H1 (cell line): ENCODE data around the gene ZBTB45.
"Not testable (repeated sequence)": the region's sequence is repeated elsewhere in the genome, so short reads cannot be mapped to it uniquely, and the experiment has no call there.

Source experiments
- CTCF ChIP-seq, 3 experiments: IDR thresholded peaks; 1 replicate in 2 of 3; 2 replicates in 1 of 3; pipeline versions ENCODE4 v1.5.1 to v1.6.1; 2011; ENCODE audit warnings: low read length in 3 of 3, mild to moderate bottlenecking in 3 of 3, inconsistent platforms in 2 of 3, low read depth in 1 of 3, moderate library complexity in 1 of 3; ENCODE audit not compliant: insufficient read depth in 1 of 3; ENCODE audit errors: control extremely low read depth in 1 of 3
- EP300 ChIP-seq, 2 experiments: IDR thresholded peaks; 1 replicate in 1 of 2; 2 replicates in 1 of 2; pipeline ENCODE4 v1.6.1; 2011 to 2012; ENCODE audit warnings: low read depth in 2 of 2, low read length in 2 of 2, mild to moderate bottlenecking in 2 of 2, borderline replicate concordance in 1 of 2, inconsistent platforms in 1 of 2, moderate library complexity in 1 of 2
- JUND ChIP-seq: IDR thresholded peaks from 2 replicates; pipeline ENCODE4 v1.6.1; 2011; ENCODE audit warnings: mild to moderate bottlenecking, improper control_type of control experiment, low read length
- TBP ChIP-seq: IDR thresholded peaks from 2 replicates; pipeline ENCODE4 v1.6.1; 2011; ENCODE audit warnings: low read depth, low read length, improper control_type of control experiment

- not testable (repeated sequence) for TF ChIP-seq EP300 (IDR thresholded peaks at IDR 0.05; ENCODE audit: borderline replicate concordance in 1 of 2, low read depth in 2 of 2, low read length in 2 of 2); TBP; JUND
- peak in 2 of 3 experiments; percentile 17 to 34; a peak in 1 of 4 replicates for TF ChIP-seq CTCF (IDR thresholded peaks at IDR 0.05; ENCODE audit: control extremely low read depth in 1 of 3, insufficient read depth in 1 of 3, low read depth in 1 of 3, low read length in 3 of 3)
Observed at GRCh38 chr19:58484349-58484748, 35.3 kb downstream of the ZBTB45 start.
